Panc1 (cell line): Measurements from ENCODE around the gene CHAF1B.

Experiments used
- POLR2AphosphoS5 ChIP-seq: IDR thresholded peaks from 2 replicates; pipeline ENCODE4 v1.6.1; 2012; ENCODE audit warnings: mild to moderate bottlenecking, low read depth, low read length, moderate library complexity
- SIN3A ChIP-seq: IDR thresholded peaks from 2 replicates; pipeline ENCODE4 v1.6.1; 2012; ENCODE audit warnings: low read depth, mild to moderate bottlenecking, low read length, moderate library complexity, borderline replicate concordance; ENCODE audit not compliant: insufficient read depth
- TCF7L2 ChIP-seq: IDR thresholded peaks from 2 replicates; pipeline ENCODE4 v1.6.1; 2011; ENCODE audit warnings: mild to moderate bottlenecking, low read depth, low read length, inconsistent platforms
- TF ChIP-seq, protein P1 (sequence below): fragments of 450-650 bp; IDR thresholded peaks from 2 replicates; pipeline ENCODE4 v1.5.1; 2017; ENCODE audit warnings: mild to moderate bottlenecking
- TF ChIP-seq, protein P2 (sequence below), 2 experiments: IDR thresholded peaks; 2 replicates each; pipeline ENCODE4 v1.6.1; 2011 to 2012; ENCODE audit warnings: low read depth in 2 of 2, control low read depth in 1 of 2, low read length in 1 of 2, mild to moderate bottlenecking in 1 of 2, moderate library complexity in 1 of 2; ENCODE audit not compliant: insufficient read depth in 1 of 2

GRCh38 chr21:36379251-36379650, 5.9 kb upstream of the CHAF1B start:
- TF ChIP-seq, protein P1, sequence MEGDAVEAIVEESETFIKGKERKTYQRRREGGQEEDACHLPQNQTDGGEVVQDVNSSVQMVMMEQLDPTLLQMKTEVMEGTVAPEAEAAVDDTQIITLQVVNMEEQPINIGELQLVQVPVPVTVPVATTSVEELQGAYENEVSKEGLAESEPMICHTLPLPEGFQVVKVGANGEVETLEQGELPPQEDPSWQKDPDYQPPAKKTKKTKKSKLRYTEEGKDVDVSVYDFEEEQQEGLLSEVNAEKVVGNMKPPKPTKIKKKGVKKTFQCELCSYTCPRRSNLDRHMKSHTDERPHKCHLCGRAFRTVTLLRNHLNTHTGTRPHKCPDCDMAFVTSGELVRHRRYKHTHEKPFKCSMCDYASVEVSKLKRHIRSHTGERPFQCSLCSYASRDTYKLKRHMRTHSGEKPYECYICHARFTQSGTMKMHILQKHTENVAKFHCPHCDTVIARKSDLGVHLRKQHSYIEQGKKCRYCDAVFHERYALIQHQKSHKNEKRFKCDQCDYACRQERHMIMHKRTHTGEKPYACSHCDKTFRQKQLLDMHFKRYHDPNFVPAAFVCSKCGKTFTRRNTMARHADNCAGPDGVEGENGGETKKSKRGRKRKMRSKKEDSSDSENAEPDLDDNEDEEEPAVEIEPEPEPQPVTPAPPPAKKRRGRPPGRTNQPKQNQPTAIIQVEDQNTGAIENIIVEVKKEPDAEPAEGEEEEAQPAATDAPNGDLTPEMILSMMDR, result no peak
- TF ChIP-seq TCF7L2, result no peak
- no peak for TF ChIP-seq POLR2AphosphoS5
- TF ChIP-seq, protein P2, sequence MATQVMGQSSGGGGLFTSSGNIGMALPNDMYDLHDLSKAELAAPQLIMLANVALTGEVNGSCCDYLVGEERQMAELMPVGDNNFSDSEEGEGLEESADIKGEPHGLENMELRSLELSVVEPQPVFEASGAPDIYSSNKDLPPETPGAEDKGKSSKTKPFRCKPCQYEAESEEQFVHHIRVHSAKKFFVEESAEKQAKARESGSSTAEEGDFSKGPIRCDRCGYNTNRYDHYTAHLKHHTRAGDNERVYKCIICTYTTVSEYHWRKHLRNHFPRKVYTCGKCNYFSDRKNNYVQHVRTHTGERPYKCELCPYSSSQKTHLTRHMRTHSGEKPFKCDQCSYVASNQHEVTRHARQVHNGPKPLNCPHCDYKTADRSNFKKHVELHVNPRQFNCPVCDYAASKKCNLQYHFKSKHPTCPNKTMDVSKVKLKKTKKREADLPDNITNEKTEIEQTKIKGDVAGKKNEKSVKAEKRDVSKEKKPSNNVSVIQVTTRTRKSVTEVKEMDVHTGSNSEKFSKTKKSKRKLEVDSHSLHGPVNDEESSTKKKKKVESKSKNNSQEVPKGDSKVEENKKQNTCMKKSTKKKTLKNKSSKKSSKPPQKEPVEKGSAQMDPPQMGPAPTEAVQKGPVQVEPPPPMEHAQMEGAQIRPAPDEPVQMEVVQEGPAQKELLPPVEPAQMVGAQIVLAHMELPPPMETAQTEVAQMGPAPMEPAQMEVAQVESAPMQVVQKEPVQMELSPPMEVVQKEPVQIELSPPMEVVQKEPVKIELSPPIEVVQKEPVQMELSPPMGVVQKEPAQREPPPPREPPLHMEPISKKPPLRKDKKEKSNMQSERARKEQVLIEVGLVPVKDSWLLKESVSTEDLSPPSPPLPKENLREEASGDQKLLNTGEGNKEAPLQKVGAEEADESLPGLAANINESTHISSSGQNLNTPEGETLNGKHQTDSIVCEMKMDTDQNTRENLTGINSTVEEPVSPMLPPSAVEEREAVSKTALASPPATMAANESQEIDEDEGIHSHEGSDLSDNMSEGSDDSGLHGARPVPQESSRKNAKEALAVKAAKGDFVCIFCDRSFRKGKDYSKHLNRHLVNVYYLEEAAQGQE (IDR thresholded peaks at IDR 0.05; ENCODE audit: insufficient read depth in 1 of 2, low read depth in 2 of 2, low read length in 1 of 2), result no peak
- no peak for TF ChIP-seq SIN3A
